ENCODE data around the gene CCR7.
A peak's percentile ranks its signal among the peaks of the same experiment; 100 is the strongest.

CCR7 gene

GRCh38 chr17:40532520-40533253, 32.6 kb downstream of the CCR7 start:
- H3K4me3 ChIP-seq (ENCODE audit: control insufficient read depth, low read depth, low read length) = no peak overlapping the region
- no peak for DNase-seq (ENCODE audit: low read depth)
- TF ChIP-seq CTCF (IDR thresholded peaks at IDR 0.05; ENCODE audit: control insufficient read depth, insufficient read depth, low read depth, low read length, missing control alignments) = no peak

- H3K4me3 ChIP-seq (ENCODE audit: control insufficient read depth, low read depth, low read length) = no peak overlapping the region
- no peak for TF ChIP-seq CTCF (IDR thresholded peaks at IDR 0.05; ENCODE audit: control insufficient read depth, insufficient read depth, low read depth, low read length, missing control alignments)
- no peak for DNase-seq (ENCODE audit: low read depth)
Observed at GRCh38 chr17:40531051-40531991, 34.0 kb downstream of the CCR7 start.

GRCh38 chr17:40530531-40530994, 34.7 kb downstream of the CCR7 start:
- no peak for TF ChIP-seq CTCF (IDR thresholded peaks at IDR 0.05; ENCODE audit: control insufficient read depth, insufficient read depth, low read depth, low read length, missing control alignments)
- no peak overlapping the region for H3K4me3 ChIP-seq (ENCODE audit: control insufficient read depth, low read depth, low read length)
- DNase-seq (ENCODE audit: low read depth) = no peak

- no peak for DNase-seq (ENCODE audit: low read depth)
- TF ChIP-seq CTCF (IDR thresholded peaks at IDR 0.05; ENCODE audit: control insufficient read depth, insufficient read depth, low read depth, low read length, missing control alignments) = no peak
Observed at GRCh38 chr17:40529991-40530390, 35.3 kb downstream of the CCR7 start.

GRCh38 chr17:40528692-40529417, 36.4 kb downstream of the CCR7 start:
- H3K4me3 ChIP-seq (ENCODE audit: control insufficient read depth, low read depth, low read length) = no peak overlapping the region
- no peak for DNase-seq (ENCODE audit: low read depth)
- TF ChIP-seq CTCF (IDR thresholded peaks at IDR 0.05; ENCODE audit: control insufficient read depth, insufficient read depth, low read depth, low read length, missing control alignments) = no peak

More at GRCh38 chr17:40529991-40530390, 35.3 kb downstream of the CCR7 start:
- no peak overlapping the region for H3K4me3 ChIP-seq (ENCODE audit: control insufficient read depth, low read depth, low read length)

GRCh38 chr17:40526668-40527067, 38.6 kb downstream of the CCR7 start:
- H3K4me3 ChIP-seq (ENCODE audit: control insufficient read depth, low read depth, low read length) = no peak overlapping the region
- TF ChIP-seq CTCF (IDR thresholded peaks at IDR 0.05; ENCODE audit: control insufficient read depth, insufficient read depth, low read depth, low read length, missing control alignments) = peak; percentile 19
- no peak for DNase-seq (ENCODE audit: low read depth)

All from AG09309 (cell line).